ENCODE data around the gene EHF. TPM values are rescaled to one million over a fixed set of nuclear protein-coding genes. Genes with fewer than 3 reads are reported as not detected.

Gene EHF
- total and polyA plus RNA-seq, 2 of the 13 experiments (the other 11 are each of a cell fraction or from before 2014, with no cell fraction given): 0.04 to 0.46 TPM

DNA sequence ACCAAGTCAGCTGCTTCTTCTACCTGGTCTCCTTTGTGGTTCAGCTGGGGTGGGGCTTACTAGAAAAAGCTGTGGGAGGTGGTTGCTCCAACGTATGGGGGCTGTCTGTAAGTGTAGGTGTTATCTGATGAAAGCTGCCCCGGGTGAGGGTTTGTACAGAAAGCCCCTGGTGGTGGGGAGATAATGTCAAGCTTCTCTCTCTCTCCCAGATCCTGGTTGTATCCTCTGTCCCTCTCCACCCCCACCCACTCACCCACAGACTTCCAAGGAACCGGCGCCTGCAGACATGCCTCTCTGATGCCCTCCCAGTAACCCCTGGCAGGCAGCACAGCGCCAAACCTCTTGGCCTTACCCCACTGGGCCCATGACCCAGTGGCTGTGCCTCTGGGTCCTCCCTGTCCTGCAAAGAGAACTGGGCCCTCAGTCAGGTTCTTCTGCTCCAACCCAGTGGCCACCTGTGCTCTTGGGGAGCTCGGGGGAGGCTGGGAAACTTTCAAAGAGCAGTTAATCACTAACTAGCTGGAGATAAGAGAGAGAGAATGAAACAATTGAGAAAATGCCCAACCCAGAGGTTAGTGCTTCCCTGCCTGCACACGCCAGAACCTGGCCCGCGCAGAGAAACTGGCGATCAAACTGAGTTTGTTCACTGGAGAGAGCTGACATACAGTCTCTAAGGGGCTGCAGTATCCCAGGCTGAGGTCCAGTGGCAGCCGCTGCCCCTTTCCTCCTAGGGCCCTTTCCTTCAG is 20.4 kb upstream of the EHF start (continued):
- TF ChIP-seq ZNF468 (CRISPR knock-in tag; IDR thresholded peaks at IDR 0.05) (no peak), ZNF570 (CRISPR knock-in tag; IDR thresholded peaks at IDR 0.05; ENCODE audit: borderline replicate concordance) (no peak), ARNT2 (CRISPR knock-in tag; IDR thresholded peaks at IDR 0.05; ENCODE audit: low read depth) (peak; percentile 34; the same call in 1 of the 2 replicates), ZNF34 (CRISPR knock-in tag; IDR thresholded peaks at IDR 0.05; ENCODE audit: borderline replicate concordance) (no peak), HNF4G (IDR thresholded peaks at IDR 0.05; ENCODE audit: borderline replicate concordance, low read depth, low read length) (no peak), HNF4G (CRISPR knock-in tag; IDR thresholded peaks at IDR 0.05; ENCODE audit: borderline replicate concordance, low read depth) (peak; percentile 52; the same call in 1 of the 2 replicates), KLF11 (CRISPR knock-in tag; IDR thresholded peaks at IDR 0.05) (peak; percentile 35; the same call in 1 of the 2 replicates), SRSF1 (optimal IDR thresholded peaks at IDR 0.05; ENCODE audit: low read depth, low read length) (no peak), MED1 (CRISPR knock-in tag; IDR thresholded peaks at IDR 0.05) (peak; percentile 57; the same call in 1 of the 2 replicates), TBX2 (CRISPR knock-in tag; IDR thresholded peaks at IDR 0.05; ENCODE audit: borderline replicate concordance) (peak; percentile 84), ZNF430 (CRISPR knock-in tag; IDR thresholded peaks at IDR 0.05) (peak; percentile 14; the same call in 1 of the 2 replicates), ZNF24 (IDR thresholded peaks at IDR 0.05) (no peak), SNAI1 (CRISPR knock-in tag; IDR thresholded peaks at IDR 0.05; ENCODE audit: borderline replicate concordance) (no peak; the same call in 1 of the 2 replicates), ZNF230 (CRISPR knock-in tag; IDR thresholded peaks at IDR 0.05) (no peak), ZNF7 (CRISPR knock-in tag; IDR thresholded peaks at IDR 0.05) (peak; percentile 66; the same call in 1 of the 2 replicates), ZNF350 (CRISPR knock-in tag; IDR thresholded peaks at IDR 0.05; ENCODE audit: borderline replicate concordance, low read depth) (peak; percentile 82), HOXA3 (CRISPR knock-in tag; IDR thresholded peaks at IDR 0.05) (peak; percentile 69)
- TF ChIP-seq, protein P1, sequence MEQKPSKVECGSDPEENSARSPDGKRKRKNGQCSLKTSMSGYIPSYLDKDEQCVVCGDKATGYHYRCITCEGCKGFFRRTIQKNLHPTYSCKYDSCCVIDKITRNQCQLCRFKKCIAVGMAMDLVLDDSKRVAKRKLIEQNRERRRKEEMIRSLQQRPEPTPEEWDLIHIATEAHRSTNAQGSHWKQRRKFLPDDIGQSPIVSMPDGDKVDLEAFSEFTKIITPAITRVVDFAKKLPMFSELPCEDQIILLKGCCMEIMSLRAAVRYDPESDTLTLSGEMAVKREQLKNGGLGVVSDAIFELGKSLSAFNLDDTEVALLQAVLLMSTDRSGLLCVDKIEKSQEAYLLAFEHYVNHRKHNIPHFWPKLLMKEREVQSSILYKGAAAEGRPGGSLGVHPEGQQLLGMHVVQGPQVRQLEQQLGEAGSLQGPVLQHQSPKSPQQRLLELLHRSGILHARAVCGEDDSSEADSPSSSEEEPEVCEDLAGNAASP (CRISPR knock-in tag; IDR thresholded peaks at IDR 0.05; ENCODE audit: borderline replicate concordance): peak; percentile 28
- TF ChIP-seq, protein P2, sequence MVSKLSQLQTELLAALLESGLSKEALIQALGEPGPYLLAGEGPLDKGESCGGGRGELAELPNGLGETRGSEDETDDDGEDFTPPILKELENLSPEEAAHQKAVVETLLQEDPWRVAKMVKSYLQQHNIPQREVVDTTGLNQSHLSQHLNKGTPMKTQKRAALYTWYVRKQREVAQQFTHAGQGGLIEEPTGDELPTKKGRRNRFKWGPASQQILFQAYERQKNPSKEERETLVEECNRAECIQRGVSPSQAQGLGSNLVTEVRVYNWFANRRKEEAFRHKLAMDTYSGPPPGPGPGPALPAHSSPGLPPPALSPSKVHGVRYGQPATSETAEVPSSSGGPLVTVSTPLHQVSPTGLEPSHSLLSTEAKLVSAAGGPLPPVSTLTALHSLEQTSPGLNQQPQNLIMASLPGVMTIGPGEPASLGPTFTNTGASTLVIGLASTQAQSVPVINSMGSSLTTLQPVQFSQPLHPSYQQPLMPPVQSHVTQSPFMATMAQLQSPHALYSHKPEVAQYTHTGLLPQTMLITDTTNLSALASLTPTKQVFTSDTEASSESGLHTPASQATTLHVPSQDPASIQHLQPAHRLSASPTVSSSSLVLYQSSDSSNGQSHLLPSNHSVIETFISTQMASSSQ (IDR thresholded peaks at IDR 0.05; ENCODE audit: low read depth): peak; percentile 95
- TF ChIP-seq, protein P2 (CRISPR knock-in tag; IDR thresholded peaks at IDR 0.05; ENCODE audit: borderline replicate concordance): peak; percentile 99
- TF ChIP-seq, protein P3, sequence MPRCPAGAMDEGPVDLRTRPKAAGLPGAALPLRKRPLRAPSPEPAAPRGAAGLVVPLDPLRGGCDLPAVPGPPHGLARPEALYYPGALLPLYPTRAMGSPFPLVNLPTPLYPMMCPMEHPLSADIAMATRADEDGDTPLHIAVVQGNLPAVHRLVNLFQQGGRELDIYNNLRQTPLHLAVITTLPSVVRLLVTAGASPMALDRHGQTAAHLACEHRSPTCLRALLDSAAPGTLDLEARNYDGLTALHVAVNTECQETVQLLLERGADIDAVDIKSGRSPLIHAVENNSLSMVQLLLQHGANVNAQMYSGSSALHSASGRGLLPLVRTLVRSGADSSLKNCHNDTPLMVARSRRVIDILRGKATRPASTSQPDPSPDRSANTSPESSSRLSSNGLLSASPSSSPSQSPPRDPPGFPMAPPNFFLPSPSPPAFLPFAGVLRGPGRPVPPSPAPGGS (CRISPR knock-in tag; IDR thresholded peaks at IDR 0.05): no peak; the same call in 1 of the 2 replicates
- TF ChIP-seq, protein P4, sequence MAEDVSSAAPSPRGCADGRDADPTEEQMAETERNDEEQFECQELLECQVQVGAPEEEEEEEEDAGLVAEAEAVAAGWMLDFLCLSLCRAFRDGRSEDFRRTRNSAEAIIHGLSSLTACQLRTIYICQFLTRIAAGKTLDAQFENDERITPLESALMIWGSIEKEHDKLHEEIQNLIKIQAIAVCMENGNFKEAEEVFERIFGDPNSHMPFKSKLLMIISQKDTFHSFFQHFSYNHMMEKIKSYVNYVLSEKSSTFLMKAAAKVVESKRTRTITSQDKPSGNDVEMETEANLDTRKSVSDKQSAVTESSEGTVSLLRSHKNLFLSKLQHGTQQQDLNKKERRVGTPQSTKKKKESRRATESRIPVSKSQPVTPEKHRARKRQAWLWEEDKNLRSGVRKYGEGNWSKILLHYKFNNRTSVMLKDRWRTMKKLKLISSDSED (CRISPR knock-in tag; IDR thresholded peaks at IDR 0.05): no peak

Measured in HepG2 (cell line).